ENCODE measurements around the gene TMEM143.
"Not testable (repeated sequence)": the region's sequence is repeated elsewhere in the genome, so short reads cannot be mapped to it uniquely, and the experiment has no call there.

The TMEM143 gene

GRCh38 chr19:48391100-48392005 lies 27.6 kb upstream of the TMEM143 start, which contains the start of gene KDELR1:
Gene KDELR1, minus strand, starts transcription at chr19:48391551. Its CDS starts 193 bp downstream, at chr19:48391358.
- in situ Hi-C loops (cut with HindIII; ENCODE audit: low sequenced_read_pairs) = no loop called here

GRCh38 chr19:48390188-48391099 lies 26.7 kb upstream of the TMEM143 start:
- in situ Hi-C loops (cut with HindIII; ENCODE audit: low sequenced_read_pairs) = no loop called here

GRCh38 chr19:48386981-48387380 lies 23.2 kb upstream of the TMEM143 start:
- in situ Hi-C loops (cut with HindIII; ENCODE audit: low sequenced_read_pairs) = no loop called here

GRCh38 chr19:48385461-48386087 lies 21.8 kb upstream of the TMEM143 start:
- in situ Hi-C loops (cut with HindIII; ENCODE audit: low sequenced_read_pairs) = no loop called here

- in situ Hi-C loops (cut with HindIII; ENCODE audit: low sequenced_read_pairs) = no loop called here
These were observed 18.5 kb upstream of the TMEM143 start for GRCh38 chr19:48382286-48382685.

- in situ Hi-C loops (cut with HindIII; ENCODE audit: low sequenced_read_pairs) = no loop called here
These were observed 17.6 kb upstream of the TMEM143 start for GRCh38 chr19:48381178-48381950.

- in situ Hi-C loops (cut with HindIII; ENCODE audit: low sequenced_read_pairs) = no loop called here
These were observed 15.3 kb upstream of the TMEM143 start for GRCh38 chr19:48379058-48379457.

GRCh38 chr19:48378194-48378570 lies 14.4 kb upstream of the TMEM143 start:
- in situ Hi-C loops (cut with HindIII; ENCODE audit: low sequenced_read_pairs) = no loop called here

GRCh38 chr19:48373567-48373966 lies 9.8 kb upstream of the TMEM143 start:
- in situ Hi-C loops (cut with HindIII; ENCODE audit: low sequenced_read_pairs) = no loop called here

- in situ Hi-C loops (cut with HindIII; ENCODE audit: low sequenced_read_pairs) = no loop called here
These were observed 9.2 kb upstream of the TMEM143 start for GRCh38 chr19:48372904-48373303.

GRCh38 chr19:48371771-48372170 lies 8.0 kb upstream of the TMEM143 start:
- in situ Hi-C loops (cut with HindIII; ENCODE audit: low sequenced_read_pairs) = not testable (repeated sequence)

GRCh38 chr19:48371367-48371766 lies 7.6 kb upstream of the TMEM143 start:
- in situ Hi-C loops (cut with HindIII; ENCODE audit: low sequenced_read_pairs) = no loop called here

- in situ Hi-C loops (cut with HindIII; ENCODE audit: low sequenced_read_pairs) = no loop called here
These were observed 7.2 kb upstream of the TMEM143 start for GRCh38 chr19:48370955-48371354.

- in situ Hi-C loops (cut with HindIII; ENCODE audit: low sequenced_read_pairs) = no loop called here
These were observed 5.2 kb upstream of the TMEM143 start for GRCh38 chr19:48368936-48369335.

GRCh38 chr19:48367855-48368254 lies 4.1 kb upstream of the TMEM143 start:
- in situ Hi-C loops (cut with HindIII; ENCODE audit: low sequenced_read_pairs) = no loop called here

- in situ Hi-C loops (cut with HindIII; ENCODE audit: low sequenced_read_pairs) = no loop called here
These were observed 1.9 kb upstream of the TMEM143 start for GRCh38 chr19:48365602-48366001.

GRCh38 chr19:48364598-48365348 lies 1.0 kb upstream of the TMEM143 start:
- in situ Hi-C loops (cut with HindIII; ENCODE audit: low sequenced_read_pairs) = no loop called here

- in situ Hi-C loops (cut with HindIII; ENCODE audit: low sequenced_read_pairs) = no loop called here
These were observed 285 bp downstream of the TMEM143 start for GRCh38 chr19:48363500-48363809.

- in situ Hi-C loops (cut with HindIII; ENCODE audit: low sequenced_read_pairs) = no loop called here
These were observed 832 bp downstream of the TMEM143 start for GRCh38 chr19:48362716-48363499.

Measured in DLD1 (cell line).